ENCODE data around the gene FAM234B.
"Not testable (repeated sequence)": the region's sequence is repeated elsewhere in the genome, so short reads cannot be mapped to it uniquely, and the experiment has no call there.

- not testable (repeated sequence) for TF ChIP-seq CTCF, POLR2A, POLR2AphosphoS5, EP300 (IDR thresholded peaks at IDR 0.05)
These were observed 9.4 kb downstream of the FAM234B start for GRCh38 chr12:13053617-13054016.
